SK-N-SH (cell line): ENCODE data around the gene PCBD2. TPM values are rescaled to one million over a fixed set of nuclear protein-coding genes. Genes with fewer than 3 reads are reported as not detected.

Source experiments
- CTCF ChIA-PET: fragments of 300-600, 350-600 bp; formaldehyde crosslinking; extraction: SDS; loops from one replicate; lab custom pipeline; 2021; lab: Yijun Ruan, JAX
- POLR2A ChIA-PET: fragments of 350-600 bp; sonication (Branson Sonifier 250); formaldehyde crosslinking; extraction: SDS; loops from one replicate; lab custom pipeline; 2020; ENCODE audit warnings: antibody characterized with exemption, inconsistent platforms; lab: Yijun Ruan, JAX
- DNase-seq: peaks from one replicate; pipeline ENCODE4 v3.0.0; 2012
- H2AFZ ChIP-seq: fragments of 200-600 bp; sonication (generic); 2 replicates; pipeline ENCODE4 v1.8.1; 2016; ENCODE audit warnings: antibody characterized with exemption, mild to moderate bottlenecking, low read depth
- H3F3A ChIP-seq: fragments of 200-600 bp; sonication (generic); replicated peaks from 2 replicates; pipeline ENCODE3; 2016; ENCODE audit warnings: antibody characterized with exemption, mild to moderate bottlenecking; ENCODE audit not compliant: insufficient read depth
- H3K27ac ChIP-seq, 2 experiments: fragments of 200-500 bp in 1 of 2; fragments of 200-600 bp in 1 of 2; sonication (Bioruptor generic) in 1 of 2; sonication (generic), shearing (Covaris generic) in 1 of 2; 2 replicates each; pipeline versions ENCODE4 v1.5.1 to v1.6.1; 2014 to 2016; ENCODE audit warnings: low read depth in 2 of 2, inconsistent platforms in 1 of 2, low read length in 1 of 2, mild to moderate bottlenecking in 1 of 2, mixed read lengths in 1 of 2
- H3K27me3 ChIP-seq: fragments of 200-600 bp; sonication (generic), shearing (Covaris generic); 2 replicates; pipeline ENCODE4 v1.6.1; 2016; ENCODE audit warnings: mixed run types; ENCODE audit not compliant: insufficient read depth
- H3K36me3 ChIP-seq, 2 experiments: fragments of 200-500 bp in 1 of 2; fragments of 200-600 bp in 1 of 2; sonication (Bioruptor generic) in 1 of 2; sonication (generic) in 1 of 2; replicated peaks in 1 of 2; 2 replicates each; pipeline versions ENCODE3 to v1.5.1; 2014 to 2016; ENCODE audit warnings: low read length in 1 of 2, mild to moderate bottlenecking in 1 of 2; ENCODE audit not compliant: insufficient read depth in 2 of 2, control insufficient read depth in 1 of 2
- H3K4me1 ChIP-seq, 2 experiments: fragments of 200-500 bp in 1 of 2; fragments of 200-600 bp in 1 of 2; sonication (Bioruptor generic) in 1 of 2; sonication (generic), shearing (Covaris generic) in 1 of 2; 2 replicates each; pipeline versions ENCODE4 v1.5.1 to v1.6.1; 2014 to 2016; ENCODE audit warnings: low read depth in 1 of 2, low read length in 1 of 2, mixed run types in 1 of 2; ENCODE audit not compliant: insufficient read depth in 2 of 2, control insufficient read depth in 1 of 2
- H3K4me2 ChIP-seq: fragments of 200-600 bp; sonication (generic), shearing (Covaris generic); 2 replicates; pipeline ENCODE4 v1.6.1; 2017; ENCODE audit warnings: mixed run types
- H3K4me3 ChIP-seq, 2 experiments: fragments of 200-500 bp in 1 of 2; fragments of 200-600 bp in 1 of 2; sonication (Bioruptor generic) in 1 of 2; sonication (generic), shearing (Covaris generic) in 1 of 2; 2 replicates each; pipeline versions ENCODE4 v1.5.1 to v1.8.1; 2014 to 2016; ENCODE audit warnings: low read depth in 2 of 2, inconsistent platforms in 1 of 2, low read length in 1 of 2, mild to moderate bottlenecking in 1 of 2, mixed read lengths in 1 of 2, moderate library complexity in 1 of 2
- H3K79me2 ChIP-seq: fragments of 200-600 bp; sonication (generic); 2 replicates; pipeline ENCODE4 v1.8.1; 2017; ENCODE audit warnings: mild to moderate bottlenecking; ENCODE audit not compliant: insufficient read depth
- H3K9ac ChIP-seq: fragments of 200-600 bp; sonication (generic); 2 replicates; pipeline ENCODE4 v1.6.1; 2017; ENCODE audit warnings: mixed run types
- H3K9me2 ChIP-seq: fragments of 200-600 bp; sonication (generic); 2 replicates; pipeline ENCODE4 v1.6.1; 2017; ENCODE audit warnings: mixed run types
- H3K9me3 ChIP-seq: fragments of 200-600 bp; sonication (generic); 2 replicates; pipeline ENCODE4 v1.6.1; 2017; ENCODE audit warnings: mixed run types, mild to moderate bottlenecking, moderate library complexity
- H4K20me1 ChIP-seq: fragments of 200-600 bp; sonication (generic); 2 replicates; pipeline ENCODE4 v1.6.1; 2017; ENCODE audit warnings: mild to moderate bottlenecking, mixed run types; ENCODE audit not compliant: insufficient read depth
- CHD2 ChIP-seq: fragments of 150-350 bp; IDR thresholded peaks from 2 replicates; pipeline ENCODE4 v1.6.1; 2018; ENCODE audit warnings: low read length; ENCODE audit not compliant: partially characterized antibody
- CTCF ChIP-seq: fragments of 200-600 bp; sonication (generic); IDR thresholded peaks from 2 replicates; pipeline ENCODE4 v1.6.1; 2017; ENCODE audit warnings: antibody characterized with exemption, mild to moderate bottlenecking, moderate library complexity
- ELF1 ChIP-seq: IDR thresholded peaks from 2 replicates; pipeline ENCODE4 v1.4.0; 2012
- EP300 ChIP-seq, 2 experiments: IDR thresholded peaks; 2 replicates each; pipeline versions ENCODE4 v1.4.0 to v1.6.1; 2012; ENCODE audit warnings: borderline replicate concordance in 1 of 2, low read depth in 1 of 2, low read length in 1 of 2
- EZH2phosphoT487 ChIP-seq: fragments of 200-600 bp; sonication (generic); IDR thresholded peaks from 2 replicates; pipeline ENCODE4 v1.6.1; 2017; ENCODE audit warnings: low read depth, mixed run types, mild to moderate bottlenecking, antibody characterized with exemption, moderate library complexity, borderline replicate concordance
- FOXJ3 ChIP-seq: sonication (generic); formaldehyde crosslinking; IDR thresholded peaks from 2 replicates; pipeline ENCODE4 v1.5.1; 2020; ENCODE audit warnings: mild to moderate bottlenecking, missing genetic modification reagents
- GATA2 ChIP-seq: sonication (generic); formaldehyde crosslinking; IDR thresholded peaks from 2 replicates; pipeline ENCODE4 v1.5.0; 2020; ENCODE audit warnings: mild to moderate bottlenecking, missing genetic modification reagents
- JUND ChIP-seq: IDR thresholded peaks from 2 replicates; pipeline ENCODE4 v1.4.0; 2012
- MAX ChIP-seq: IDR thresholded peaks from 2 replicates; pipeline ENCODE4 v1.4.0; 2012; ENCODE audit warnings: low read depth
- MXI1 ChIP-seq: IDR thresholded peaks from 2 replicates; pipeline ENCODE4 v1.6.1; 2012; ENCODE audit warnings: mild to moderate bottlenecking, low read depth, low read length, improper control_type of control experiment
- NFIC ChIP-seq: IDR thresholded peaks from 2 replicates; pipeline ENCODE4 v1.4.0; 2012; ENCODE audit warnings: borderline replicate concordance
- NRF1 ChIP-seq: IDR thresholded peaks from 2 replicates; pipeline ENCODE4 v1.6.1; 2012; ENCODE audit warnings: low read depth, mild to moderate bottlenecking, low read length
- RAD21 ChIP-seq: IDR thresholded peaks from 2 replicates; pipeline ENCODE4 v1.6.1; 2012; ENCODE audit warnings: mild to moderate bottlenecking, low read length
- RXRA ChIP-seq: IDR thresholded peaks from 2 replicates; pipeline ENCODE4 v1.4.0; 2012; ENCODE audit warnings: low read depth, mild to moderate bottlenecking, borderline replicate concordance
- SIN3A ChIP-seq: IDR thresholded peaks from 2 replicates; pipeline ENCODE4 v1.6.1; 2012; ENCODE audit warnings: low read depth, mild to moderate bottlenecking, low read length, moderate library complexity, borderline replicate concordance
- SMC3 ChIP-seq: IDR thresholded peaks from 2 replicates; pipeline ENCODE4 v1.6.1; 2012; ENCODE audit warnings: low read depth, low read length, improper control_type of control experiment
- TAF1 ChIP-seq: IDR thresholded peaks from 2 replicates; pipeline ENCODE4 v1.6.1; 2012; ENCODE audit warnings: low read depth, mild to moderate bottlenecking, low read length, moderate library complexity, borderline replicate concordance
- TCF12 ChIP-seq: IDR thresholded peaks from 2 replicates; pipeline ENCODE4 v1.4.0; 2012
- TEAD4 ChIP-seq: IDR thresholded peaks from 2 replicates; pipeline ENCODE4 v1.4.0; 2012; ENCODE audit warnings: mild to moderate bottlenecking, borderline replicate concordance; ENCODE audit not compliant: insufficient read depth
- USF1 ChIP-seq: IDR thresholded peaks from 2 replicates; pipeline ENCODE4 v1.4.0; 2012; ENCODE audit warnings: low read depth, borderline replicate concordance
- YY1 ChIP-seq: IDR thresholded peaks from 2 replicates; pipeline ENCODE4 v1.4.0; 2012; ENCODE audit warnings: low read depth, mild to moderate bottlenecking
- ZBTB33 ChIP-seq: IDR thresholded peaks from 2 replicates; pipeline ENCODE4 v1.4.0; 2012; ENCODE audit warnings: low read depth, borderline replicate concordance
- WGBS: methylation state at CpG from one replicate; pipeline ENCODE4 v1.1.6; 2017; ENCODE audit warnings: low lambda C conversion rate; 5-methylcytosine and 5-hydroxymethylcytosine counted together
- polyA plus RNA-seq, 3 experiments: library from polyadenylated mRNA; depleted of rRNA; stranded (reverse); fragments of >200 nt; gene quantifications; 2 replicates each; pipeline ENCODE4 v1.2.3, GENCODE V29; 2012

Gene PCBD2
- polyA plus RNA-seq, 1 of the 3 experiments (the other 2 are of a cell fraction), result 5.1 TPM

GRCh38 chr5:134982230-134982629 is 77.3 kb downstream of the PCBD2 start:
- Histone ChIP-seq H3K27me3 (no peaks in the 10 kb centered on the region), H4K20me1 (no peaks in the 10 kb centered on the region), H2AFZ (no peak overlapping the region), H3K4me3 (no peak overlapping the region), H3K36me3 (peaks cover 0 to 3% of the 10 kb centered on the region in 2 experiments), H3K9me2 (no peaks in the 10 kb centered on the region), H3K79me2 (no peaks in the 10 kb centered on the region), H3K9me3 (peaks cover 9% of the 10 kb centered on the region; the same call in 1 of the 2 replicates), H3K4me2 (no peak overlapping the region), H3K4me1 (no peaks in the 10 kb centered on the region), H3K27ac (no peak overlapping the region), H3F3A (no peaks in the 10 kb centered on the region), H3K9ac (no peak overlapping the region)
- CTCF ChIA-PET, result interaction anchor here (0.7 kb wide), 1 partner anchor 147 kb away, joined by 3 read pairs; no protein-coding TSS in a partner anchor
- POLR2A ChIA-PET, result no interaction called here
- TF ChIP-seq TCF12 (no peak), USF1 (no peak), CHD2 (no peak), TEAD4 (no peak)
- 81% methylated on average over 1 of the region's 1 CpG for WGBS
- no peak for DNase-seq

DNA sequence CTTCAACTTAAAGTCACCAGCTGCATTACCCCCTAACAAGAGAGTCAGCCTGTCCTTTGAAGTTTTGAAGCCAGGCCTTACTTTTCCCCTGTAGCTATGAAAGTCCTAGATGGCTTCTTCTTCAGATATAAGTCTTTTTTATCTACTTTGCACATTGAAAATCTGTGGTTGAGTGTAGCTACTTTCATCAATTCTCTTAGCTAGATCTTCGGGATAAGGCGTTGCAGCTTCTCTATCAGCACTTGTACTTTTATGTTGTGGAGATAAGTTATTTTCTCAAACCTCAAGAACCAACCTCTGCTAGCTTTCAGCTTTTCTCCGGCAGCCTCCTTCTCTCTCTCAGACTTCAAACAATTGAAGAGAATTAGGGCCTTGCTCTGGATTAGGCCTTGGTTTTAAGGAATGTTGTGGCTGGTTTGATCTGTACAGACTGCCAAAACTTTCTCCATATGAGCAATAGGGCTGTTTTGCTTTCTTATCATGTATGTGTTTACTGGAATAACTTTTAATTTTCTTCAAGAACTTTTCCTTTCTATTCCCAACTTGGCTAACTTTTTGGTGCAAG is 84.4 kb downstream of the PCBD2 start:
- Histone ChIP-seq H3K4me2 (no peak overlapping the region), H3K9me2 (no peaks in the 10 kb centered on the region), H3K27ac (no peak overlapping the region), H3K27me3 (no peaks in the 10 kb centered on the region), H3K9me3 (no peaks in the 10 kb centered on the region), H3K9ac (no peak overlapping the region), H3K4me1 (no peaks in the 10 kb centered on the region), H3K4me3 (no peak overlapping the region)
- CTCF ChIA-PET, result interaction anchor here (0.7 kb wide), 1 partner anchor 22 kb away, joined by 3 read pairs; no protein-coding TSS in a partner anchor
- 81% methylated on average over 3 of the region's 3 CpGs for WGBS
- DNase-seq, result no peak
- TF ChIP-seq JUND, result no peak
- TF ChIP-seq SMC3, result no peak
- no peak for TF ChIP-seq RXRA
- no peak for TF ChIP-seq CTCF
- no peak for TF ChIP-seq FOXJ3 (CRISPR knock-in tag)
- no peak for TF ChIP-seq MXI1
- TF ChIP-seq RAD21, result no peak
- no peak for TF ChIP-seq EP300 (IDR thresholded peaks at IDR 0.05; ENCODE audit: borderline replicate concordance in 1 of 2, low read depth in 1 of 2, low read length in 1 of 2)
- TF ChIP-seq TAF1, result no peak
- no peak for TF ChIP-seq GATA2 (CRISPR knock-in tag)
- TF ChIP-seq TCF12, result no peak
- TF ChIP-seq ZBTB33, result no peak
- TF ChIP-seq NRF1, result no peak
- TF ChIP-seq YY1, result no peak
- TF ChIP-seq EZH2phosphoT487, result no peak
- TF ChIP-seq NFIC, result no peak
- no peak for TF ChIP-seq SIN3A
- no peak for TF ChIP-seq MAX
- no peak for TF ChIP-seq TEAD4
- no peak for TF ChIP-seq ELF1
- TF ChIP-seq, all 33 proteins: peak for 0
- no peaks in the 10 kb centered on the region for H3F3A ChIP-seq
- H2AFZ ChIP-seq, result no peak overlapping the region
- H4K20me1 ChIP-seq, result no peaks in the 10 kb centered on the region
- no peaks in the 10 kb centered on the region for H3K79me2 ChIP-seq
- H3K36me3 ChIP-seq, result no peaks in the 10 kb centered on the region
- POLR2A ChIA-PET, result no interaction called here
